ENCODE results near the gene TDRD10.
"Not testable (repeated sequence)": the region's sequence is repeated elsewhere in the genome, so short reads cannot be mapped to it uniquely, and the experiment has no call there.

TDRD10 gene

DNA sequence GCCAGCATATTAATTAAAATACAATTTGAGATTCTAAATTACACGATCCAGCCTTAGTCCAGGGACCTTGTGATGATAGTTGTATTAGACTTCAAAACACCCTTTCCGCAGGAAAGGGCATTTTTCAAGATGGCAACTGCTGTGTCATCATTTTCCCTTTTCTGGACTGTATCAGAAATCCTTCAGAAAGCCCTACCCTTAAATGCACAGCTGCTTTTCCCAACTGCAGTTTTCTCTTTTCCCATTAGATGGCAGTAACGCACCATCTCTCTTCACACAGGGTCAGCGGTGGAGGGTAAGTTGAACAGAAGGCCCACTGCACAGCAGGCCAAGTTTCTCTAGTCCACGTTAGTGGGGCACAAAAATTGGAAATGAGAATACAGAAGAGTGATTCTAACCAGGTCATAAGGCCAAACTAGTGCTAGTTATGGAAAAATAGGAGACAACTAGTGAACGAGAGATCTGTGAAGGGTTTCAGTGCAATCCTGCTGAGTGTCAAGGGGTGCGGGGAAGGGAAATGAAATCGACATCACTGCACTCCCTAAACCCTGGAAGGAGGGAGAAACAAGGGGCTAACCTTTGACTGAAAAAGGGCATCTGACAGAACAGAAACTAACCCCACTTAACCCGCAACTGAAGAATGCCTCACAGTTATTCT is 22.1 kb upstream of the TDRD10 start:
- peak; percentile 73 to 74 for DNase-seq

- no peak for DNase-seq
Measured at GRCh38 chr1:154481053-154481452, 21.0 kb upstream of the TDRD10 start.

DNA sequence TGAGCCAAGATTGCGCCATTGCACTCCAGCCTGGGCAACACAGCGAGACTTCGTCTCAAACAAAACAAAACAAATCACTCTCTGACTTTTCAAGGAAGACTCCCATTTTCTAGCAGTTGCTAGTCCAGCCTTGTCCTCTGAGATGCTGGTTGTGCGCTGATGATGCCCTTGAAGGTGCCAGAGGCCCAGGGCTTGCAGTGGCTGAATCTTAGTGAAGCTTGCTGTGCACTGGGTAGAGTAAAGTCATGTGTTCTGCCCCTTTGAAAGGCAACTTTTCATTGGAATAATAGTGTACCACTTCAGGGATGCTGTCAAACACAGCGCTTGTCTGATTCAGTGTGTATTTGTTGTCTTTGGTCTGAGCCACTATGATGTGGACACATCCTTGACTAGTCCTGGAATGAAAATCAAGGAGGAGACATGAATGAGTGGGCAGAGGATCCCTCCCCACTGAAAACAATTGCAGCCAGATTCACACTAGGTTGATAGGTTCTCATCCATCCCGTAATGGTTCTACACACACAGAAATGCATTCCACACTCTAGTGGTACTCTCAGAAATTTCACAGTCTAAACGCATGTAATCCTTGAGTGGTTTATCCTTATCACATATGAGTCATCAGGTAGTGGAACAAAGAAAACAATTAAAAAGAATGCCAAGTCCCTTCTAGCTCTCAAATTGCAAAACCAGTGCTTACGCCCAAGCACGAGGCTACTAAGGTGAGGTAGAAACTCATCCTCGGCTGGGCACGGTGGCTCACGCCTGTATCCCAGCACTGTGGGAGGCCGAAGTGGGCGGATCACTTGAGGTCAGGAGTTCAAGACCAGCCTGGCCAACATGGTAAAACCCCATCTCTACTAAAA is 17.8 kb upstream of the TDRD10 start:
- DNase-seq, result no peak

GRCh38 chr1:154485106-154485505 is 16.9 kb upstream of the TDRD10 start:
- no peak for DNase-seq

DNA sequence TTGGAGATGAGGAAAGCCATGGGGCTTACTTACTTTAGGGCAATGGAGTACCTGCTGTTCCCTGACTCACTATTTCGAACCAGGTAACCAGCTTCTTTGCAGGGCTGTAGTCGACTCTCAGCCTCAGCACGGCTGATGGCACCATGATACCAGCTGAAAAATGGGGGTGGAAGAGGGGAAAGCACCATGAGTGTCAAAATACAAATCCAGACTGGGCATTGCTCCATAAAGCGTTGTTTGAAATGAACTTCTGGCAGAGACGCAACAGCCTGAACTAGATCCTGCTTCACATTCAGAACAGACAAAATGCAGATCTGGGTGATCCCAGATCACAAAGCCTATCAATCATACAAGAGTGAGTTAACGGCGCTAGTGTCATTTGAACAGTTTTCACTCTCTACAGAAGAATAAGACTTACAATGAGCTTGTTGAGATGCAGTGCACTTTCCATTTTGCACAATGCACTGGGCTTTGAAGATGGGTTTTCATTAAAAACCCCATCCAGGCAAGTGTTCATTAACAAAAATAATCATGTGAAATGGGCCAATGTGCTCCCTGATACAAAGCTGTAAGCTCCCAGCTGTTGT is 16.0 kb upstream of the TDRD10 start:
- no peak for DNase-seq

GRCh38 chr1:154486756-154487155 is 15.3 kb upstream of the TDRD10 start:
- not testable (repeated sequence) for DNase-seq

GRCh38 chr1:154488922-154489321 is 13.1 kb upstream of the TDRD10 start:
- DNase-seq, result no peak

- no peak for DNase-seq
Measured at GRCh38 chr1:154489695-154490274, 12.2 kb upstream of the TDRD10 start.

- DNase-seq, result no peak
Measured at GRCh38 chr1:154490317-154490716, 11.7 kb upstream of the TDRD10 start.

GRCh38 chr1:154492115-154492514 is 9.9 kb upstream of the TDRD10 start:
- DNase-seq, result no peak

DNA sequence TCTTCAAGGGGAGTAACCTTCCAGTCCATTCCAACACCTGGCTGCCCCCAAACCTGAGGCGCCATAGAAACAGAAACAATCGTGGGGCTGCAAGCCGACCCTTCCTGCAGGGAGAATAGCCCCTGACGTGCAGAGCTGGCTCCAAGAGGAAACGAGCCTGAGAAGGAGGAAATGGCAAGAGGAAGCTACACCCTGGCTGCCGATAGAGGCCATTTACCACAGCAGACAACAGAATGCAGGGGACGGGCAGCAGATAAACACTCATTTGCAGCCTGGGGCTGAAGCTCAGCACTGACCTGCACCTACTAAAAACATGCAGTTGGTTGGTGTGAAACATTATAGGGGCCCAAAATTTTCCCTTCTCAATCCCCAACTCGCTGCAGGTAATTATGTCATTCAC is 8.7 kb upstream of the TDRD10 start:
- DNase-seq, result no peak

DNA sequence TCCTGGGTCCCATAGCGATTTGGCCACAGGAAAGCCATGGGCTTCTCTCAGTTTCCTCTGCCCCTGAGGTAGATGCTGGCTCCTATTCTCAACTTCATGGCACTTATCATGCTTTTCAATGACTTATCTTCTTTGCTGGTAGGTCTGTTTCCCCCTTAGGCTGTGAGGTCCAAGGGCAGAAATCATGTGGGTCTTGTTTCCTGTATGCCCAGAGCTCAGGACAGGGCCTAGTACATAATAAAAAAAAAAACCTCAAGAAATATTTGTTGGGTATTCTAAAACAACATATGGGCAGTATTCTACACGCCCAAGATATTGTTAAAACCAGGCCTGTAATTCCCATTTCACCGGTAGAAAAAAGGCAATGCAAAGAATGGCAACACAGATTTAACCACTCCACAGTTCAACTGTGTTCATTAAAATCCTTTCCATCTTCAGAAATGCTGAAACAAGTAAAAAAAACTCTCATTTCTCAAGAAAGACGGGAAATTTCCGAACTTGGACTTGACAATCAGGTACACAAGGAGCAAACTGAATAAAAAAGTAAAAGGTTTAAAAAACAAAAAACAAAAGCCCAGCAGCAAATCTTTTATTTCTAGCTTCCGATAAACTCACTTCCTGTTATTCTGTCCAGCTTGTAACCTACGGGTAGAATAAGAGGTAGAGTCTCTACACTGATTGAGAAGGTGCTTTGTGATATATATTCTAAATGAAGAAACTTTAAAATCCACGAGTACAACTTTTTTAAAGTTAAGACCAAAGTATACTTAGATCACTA is 6.3 kb upstream of the TDRD10 start:
- no peak for DNase-seq

GRCh38 chr1:154496383-154496782 is 5.6 kb upstream of the TDRD10 start:
- no peak for DNase-seq

DNA sequence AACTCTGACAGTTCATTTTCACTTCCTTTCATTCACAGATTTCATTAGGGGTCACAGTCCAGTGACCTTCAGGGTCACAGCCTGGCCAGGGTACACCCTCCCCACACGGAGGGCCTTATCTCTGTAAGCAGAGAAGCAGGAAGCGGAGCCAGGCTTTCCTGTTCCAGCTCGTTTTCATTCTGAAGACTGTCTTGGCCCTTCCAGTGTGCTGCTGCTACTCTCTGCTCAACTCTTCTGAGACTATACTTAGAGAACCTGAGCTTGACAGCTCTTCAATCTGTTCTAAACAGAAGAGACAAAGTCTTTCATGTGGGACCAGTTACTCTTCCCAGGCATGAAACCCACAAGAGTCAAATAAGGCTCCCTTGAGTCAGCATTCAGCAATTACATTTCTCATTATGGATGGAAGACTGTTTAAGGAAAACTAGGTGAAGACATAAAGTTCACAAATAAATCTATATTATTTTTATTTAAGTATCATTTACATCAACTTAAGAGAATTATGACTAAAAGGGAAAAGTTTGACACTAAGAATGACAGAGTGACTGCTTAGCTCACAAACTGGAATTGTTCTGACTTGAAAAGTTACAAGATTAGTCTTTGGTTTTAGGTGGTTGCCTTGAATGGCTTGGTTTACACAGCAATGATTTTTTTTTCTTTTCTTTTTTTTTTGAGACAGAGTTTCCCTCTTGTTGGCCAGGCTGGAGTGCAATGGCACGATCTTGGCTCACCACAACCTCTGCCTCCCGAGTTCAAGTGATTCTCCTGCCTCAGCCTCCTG is 4.8 kb upstream of the TDRD10 start:
- peak in 1 of 2 experiments; percentile 27 for DNase-seq

DNA sequence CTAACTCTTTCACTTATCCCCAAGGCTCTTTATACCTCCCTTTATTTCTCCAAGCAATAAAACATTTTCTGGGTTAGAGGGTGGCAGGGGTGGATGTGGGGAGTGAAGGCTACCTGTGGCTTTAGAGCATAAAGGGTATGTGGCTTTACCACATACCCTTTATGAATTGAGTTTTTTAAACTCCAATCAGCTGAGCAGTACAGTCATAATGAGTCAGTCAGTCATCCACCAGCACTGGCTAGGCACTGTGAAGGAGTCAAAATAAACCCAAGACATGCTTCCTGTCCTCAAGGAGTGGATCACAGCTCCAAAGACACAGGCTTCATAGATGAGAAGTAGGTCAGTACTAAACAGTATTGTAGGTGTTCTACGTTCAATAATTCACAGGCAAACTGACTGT is 2.6 kb upstream of the TDRD10 start:
- no peak for DNase-seq

- DNase-seq, result no peak
Measured at GRCh38 chr1:154500533-154500932, 1.5 kb upstream of the TDRD10 start.

DNA sequence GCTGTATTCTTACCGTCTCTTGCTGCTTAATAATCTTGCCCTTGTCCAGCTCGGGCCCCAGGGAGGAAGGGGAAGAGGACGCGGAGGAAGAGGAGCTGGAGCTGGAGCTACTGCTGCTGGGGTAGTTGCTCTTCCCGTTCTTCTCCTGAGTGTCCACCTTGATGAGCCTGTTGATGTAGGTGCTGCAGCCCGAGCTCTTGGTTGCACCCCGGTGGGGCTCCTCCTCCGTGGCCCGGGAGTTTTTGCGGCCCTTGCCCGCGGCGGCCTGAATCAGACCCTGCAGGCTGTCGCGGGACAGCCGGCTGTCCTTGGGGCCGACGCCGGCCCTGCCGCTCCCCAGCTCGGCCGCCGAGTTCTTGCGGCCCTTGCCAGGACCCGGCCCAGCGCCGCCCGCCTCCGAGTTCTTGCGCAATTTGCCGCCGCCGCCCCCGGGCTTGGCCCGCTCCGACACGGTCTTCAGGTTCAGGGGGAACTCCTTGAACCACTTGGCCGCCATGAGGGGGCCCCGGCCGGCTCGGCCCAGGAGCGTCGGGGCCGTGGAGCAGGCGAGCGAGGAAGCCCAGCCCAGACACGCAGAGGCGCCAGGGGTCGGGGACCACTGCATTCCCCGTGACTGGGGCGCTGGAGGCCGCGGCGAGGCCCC is 475 bp upstream of the TDRD10 start:
- no peak for DNase-seq

DNA sequence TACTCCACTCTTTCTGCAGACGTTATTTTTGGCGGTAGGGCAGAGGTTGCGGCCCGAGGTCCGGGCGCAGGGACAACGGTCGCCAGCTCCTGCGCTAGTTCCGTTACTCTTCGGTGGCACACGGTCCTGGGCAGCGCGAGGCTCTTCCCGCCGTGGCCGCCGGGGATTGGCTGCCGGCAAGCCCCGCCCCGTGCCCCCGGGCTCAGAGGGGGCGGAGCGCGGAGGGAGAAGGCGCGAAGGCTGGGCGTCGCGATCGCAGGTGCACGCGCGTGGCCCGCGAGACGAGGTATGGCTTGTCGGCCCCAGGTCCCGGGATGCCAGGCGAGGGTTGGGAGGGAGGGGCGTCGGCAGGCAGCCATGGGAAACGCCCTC is 711 bp downstream of the TDRD10 start:
- DNase-seq, result no peak

- DNase-seq, result no peak
Measured at GRCh38 chr1:154503898-154504297, 1.9 kb downstream of the TDRD10 start.

- no peak for DNase-seq
Measured at GRCh38 chr1:154512760-154513159, 10.7 kb downstream of the TDRD10 start.

DNA sequence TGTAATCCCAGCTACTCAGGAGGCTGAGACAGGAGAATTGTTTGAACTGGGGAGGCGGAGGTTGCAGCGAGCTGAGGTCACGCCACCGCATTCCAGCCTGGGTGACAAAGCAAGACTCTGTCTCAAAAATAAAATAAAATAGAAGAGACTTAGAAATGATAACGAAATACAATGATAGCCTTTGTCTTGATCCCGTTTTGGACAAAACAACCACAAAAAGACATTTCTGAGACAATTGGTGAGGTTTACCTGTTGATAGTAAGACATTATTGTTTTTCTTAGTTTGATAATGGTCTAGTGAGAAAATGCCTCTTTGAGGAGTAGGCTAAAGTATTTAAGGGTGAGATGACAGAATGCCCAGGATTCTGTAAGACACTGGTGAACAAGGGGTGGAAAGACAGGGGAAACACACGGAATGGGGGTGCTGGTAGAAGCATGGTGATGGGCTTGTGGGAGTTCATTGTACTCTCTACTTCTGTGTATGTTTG is 12.1 kb downstream of the TDRD10 start:
- DNase-seq, result no peak
